Thoracic aorta (tissue), 2 donors: Measurements from ENCODE around the gene ARAP2. TPM values are rescaled to one million over a fixed set of nuclear protein-coding genes. Genes with fewer than 3 reads are reported as not detected.

Experiments
- ATAC-seq: fragments of 150-250 bp; one replicate; pipeline ENCODE4 v1.8.0; 2017; ENCODE audit warnings: low read depth; ENCODE audit not compliant: insufficient number of reproducible peaks, low FRiP score
- DNase-seq: peaks from one replicate; pipeline ENCODE4 v3.0.0-alpha.2; 2020; ENCODE audit warnings: low spot score
- H3K27ac ChIP-seq, 2 donors: fragments of 200-600 bp; sonication (generic); 1 replicate in 1 of 2; 2 replicates in 1 of 2; pipeline ENCODE4 v1.5.1; 2016; ENCODE audit warnings: mild to moderate bottlenecking in 2 of 2, moderate library complexity in 2 of 2
- H3K27me3 ChIP-seq: fragments of 200-600 bp; sonication (generic); replicated peaks from 2 replicates; pipeline ENCODE4 v1.6.0; 2016; ENCODE audit warnings: mild to moderate bottlenecking; ENCODE audit not compliant: insufficient read depth
- H3K36me3 ChIP-seq: fragments of 200-600 bp; sonication (generic); one replicate; pipeline ENCODE4 v1.5.1; 2016
- H3K4me1 ChIP-seq, 2 donors: fragments of 200-600 bp; sonication (generic); 1 replicate in 1 of 2; 2 replicates in 1 of 2; pipeline versions ENCODE4 v1.5.1 to v1.6.0; 2016; ENCODE audit warnings: low read depth in 2 of 2, mild to moderate bottlenecking in 1 of 2; ENCODE audit not compliant: control insufficient read depth in 1 of 2
- H3K4me3 ChIP-seq: fragments of 200-600 bp; sonication (generic); 2 replicates; pipeline ENCODE4 v1.5.1; 2016; ENCODE audit warnings: mild to moderate bottlenecking
- H3K9me3 ChIP-seq: fragments of 200-600 bp; sonication (generic); 2 replicates; pipeline ENCODE4 v1.5.1; 2016
- CTCF ChIP-seq: fragments of 200-600 bp; sonication (generic); IDR thresholded peaks from one replicate; pipeline ENCODE4 v1.5.1; 2019; ENCODE audit warnings: antibody characterized with exemption
- total RNA-seq, 2 donors: library from RNA; depleted of rRNA; stranded (reverse); fragments of >200 nt; gene quantifications; one replicate each; pipeline versions ENCODE4 v1.1.0 to v1.2.3, GENCODE V29; 2016

The ARAP2 gene
- total RNA-seq, 2 donors from 2014 or later, result 8.3 to 25.3 TPM

- Histone ChIP-seq H3K4me1 (no peaks in the 10 kb centered on the region), H3K36me3 (no peaks in the 10 kb centered on the region), H3K4me3 (no peak overlapping the region), H3K9me3 (no peaks in the 10 kb centered on the region), H3K27me3 (no peaks in the 10 kb centered on the region), H3K27ac (no peak overlapping the region)
- TF ChIP-seq CTCF, result no peak
- ATAC-seq, result no peak
- DNase-seq, result no peak
Observed at GRCh38 chr4:36128689-36129088, 115.6 kb downstream of the ARAP2 start.

GRCh38 chr4:36123906-36124305, 120.4 kb downstream of the ARAP2 start:
- no peaks in the 10 kb centered on the region for H3K27me3 ChIP-seq
- ATAC-seq, result no peak
- no peaks in the 10 kb centered on the region for H3K4me1 ChIP-seq
- TF ChIP-seq CTCF, result no peak
- no peak overlapping the region for H3K4me3 ChIP-seq
- no peaks in the 10 kb centered on the region for H3K9me3 ChIP-seq
- H3K27ac ChIP-seq, result no peak overlapping the region
- DNase-seq, result no peak
- no peaks in the 10 kb centered on the region for H3K36me3 ChIP-seq

GRCh38 chr4:36115312-36115711, 129.0 kb downstream of the ARAP2 start:
- Histone ChIP-seq H3K27ac (no peak overlapping the region), H3K4me1 (no peaks in the 10 kb centered on the region), H3K9me3 (no peaks in the 10 kb centered on the region), H3K4me3 (no peak overlapping the region), H3K36me3 (no peaks in the 10 kb centered on the region), H3K27me3 (no peaks in the 10 kb centered on the region)
- no peak for ATAC-seq
- no peak for TF ChIP-seq CTCF
- no peak for DNase-seq

GRCh38 chr4:36111172-36111571, 133.1 kb downstream of the ARAP2 start:
- H3K9me3 ChIP-seq, result no peaks in the 10 kb centered on the region
- H3K4me3 ChIP-seq, result no peak overlapping the region
- no peaks in the 10 kb centered on the region for H3K27me3 ChIP-seq
- H3K4me1 ChIP-seq, result no peaks in the 10 kb centered on the region
- no peak overlapping the region for H3K27ac ChIP-seq
- H3K36me3 ChIP-seq, result no peaks in the 10 kb centered on the region
- TF ChIP-seq CTCF, result no peak
- no peak for DNase-seq
- no peak for ATAC-seq

- H3K4me1 ChIP-seq, result no peaks in the 10 kb centered on the region
- no peak for ATAC-seq
- DNase-seq, result no peak
Observed at GRCh38 chr4:36099509-36099908, 144.8 kb downstream of the ARAP2 start.

More at GRCh38 chr4:36099509-36099908, 144.8 kb downstream of the ARAP2 start:
- Histone ChIP-seq H3K4me3 (no peak overlapping the region), H3K27me3 (no peaks in the 10 kb centered on the region), H3K36me3 (no peaks in the 10 kb centered on the region), H3K9me3 (no peaks in the 10 kb centered on the region), H3K27ac (no peak overlapping the region)
- no peak for TF ChIP-seq CTCF
